ENCODE measurements around the gene ISM1.
A peak's percentile ranks its signal among the peaks of the same experiment; 100 is the strongest.

ISM1 gene

DNA sequence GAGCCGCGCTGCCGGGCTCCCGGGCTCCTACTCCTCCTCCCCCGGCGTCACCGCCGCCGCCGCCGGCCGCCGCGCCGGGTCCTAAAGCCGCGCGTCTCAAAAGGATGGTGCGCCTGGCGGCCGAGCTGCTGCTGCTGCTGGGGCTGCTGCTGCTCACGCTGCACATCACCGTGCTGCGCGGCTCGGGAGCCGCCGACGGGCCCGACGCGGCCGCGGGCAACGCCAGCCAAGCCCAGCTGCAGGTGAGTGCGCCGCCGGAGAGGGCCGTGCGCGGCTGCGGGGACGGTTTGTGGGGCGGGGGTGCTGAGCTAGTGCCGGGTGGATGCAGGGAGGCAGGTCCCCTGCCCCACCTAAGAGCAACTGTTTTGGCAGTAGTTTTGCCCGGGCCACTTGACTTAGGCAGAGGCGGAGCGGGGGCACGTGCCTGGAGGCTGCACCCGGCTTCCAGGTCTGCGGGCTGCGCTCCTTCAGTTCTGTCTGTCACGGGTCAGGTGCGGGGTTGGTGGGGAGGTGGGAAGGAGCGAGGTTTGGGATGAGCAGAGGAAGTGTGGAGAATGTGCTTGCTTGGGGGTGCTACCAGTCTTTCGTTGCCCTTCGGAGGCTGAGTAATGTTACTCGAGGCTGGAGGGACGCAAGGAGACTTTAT, 722 bp downstream of the ISM1 start:
- ATAC-seq: peak; percentile 90
- TF ChIP-seq CSDC2 (CRISPR knock-in tag; IDR thresholded peaks at IDR 0.05) (no peak), ZFP3 (CRISPR knock-in tag; IDR thresholded peaks at IDR 0.05) (peak; percentile 84)

DNA sequence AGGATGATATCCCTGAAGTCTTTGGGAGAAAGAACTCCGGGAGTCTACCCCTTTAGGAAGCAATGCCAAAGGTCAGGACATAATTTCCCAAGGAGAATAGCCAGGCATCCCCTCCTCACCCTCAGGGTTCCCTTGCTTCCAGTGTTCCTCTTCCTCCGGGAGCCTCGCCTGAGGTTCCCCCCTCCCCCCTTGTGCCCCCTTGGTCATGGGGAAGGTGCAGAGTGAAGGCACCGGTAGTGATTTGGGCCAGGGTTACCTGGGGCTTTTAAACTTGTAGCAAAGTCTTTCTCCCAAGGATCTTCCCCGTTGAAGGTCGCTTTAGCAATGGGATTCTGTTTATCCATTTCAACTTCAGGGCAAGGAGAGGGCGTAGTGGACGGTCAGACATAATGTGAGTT, 1.2 kb downstream of the ISM1 start:
- TF ChIP-seq ZFP3 (CRISPR knock-in tag; IDR thresholded peaks at IDR 0.05): no peak
- no peak for TF ChIP-seq SNAI2 (CRISPR knock-in tag; IDR thresholded peaks at IDR 0.05)
- TF ChIP-seq GLIS3 (CRISPR knock-in tag; IDR thresholded peaks at IDR 0.05): no peak
- TF ChIP-seq, protein P1, sequence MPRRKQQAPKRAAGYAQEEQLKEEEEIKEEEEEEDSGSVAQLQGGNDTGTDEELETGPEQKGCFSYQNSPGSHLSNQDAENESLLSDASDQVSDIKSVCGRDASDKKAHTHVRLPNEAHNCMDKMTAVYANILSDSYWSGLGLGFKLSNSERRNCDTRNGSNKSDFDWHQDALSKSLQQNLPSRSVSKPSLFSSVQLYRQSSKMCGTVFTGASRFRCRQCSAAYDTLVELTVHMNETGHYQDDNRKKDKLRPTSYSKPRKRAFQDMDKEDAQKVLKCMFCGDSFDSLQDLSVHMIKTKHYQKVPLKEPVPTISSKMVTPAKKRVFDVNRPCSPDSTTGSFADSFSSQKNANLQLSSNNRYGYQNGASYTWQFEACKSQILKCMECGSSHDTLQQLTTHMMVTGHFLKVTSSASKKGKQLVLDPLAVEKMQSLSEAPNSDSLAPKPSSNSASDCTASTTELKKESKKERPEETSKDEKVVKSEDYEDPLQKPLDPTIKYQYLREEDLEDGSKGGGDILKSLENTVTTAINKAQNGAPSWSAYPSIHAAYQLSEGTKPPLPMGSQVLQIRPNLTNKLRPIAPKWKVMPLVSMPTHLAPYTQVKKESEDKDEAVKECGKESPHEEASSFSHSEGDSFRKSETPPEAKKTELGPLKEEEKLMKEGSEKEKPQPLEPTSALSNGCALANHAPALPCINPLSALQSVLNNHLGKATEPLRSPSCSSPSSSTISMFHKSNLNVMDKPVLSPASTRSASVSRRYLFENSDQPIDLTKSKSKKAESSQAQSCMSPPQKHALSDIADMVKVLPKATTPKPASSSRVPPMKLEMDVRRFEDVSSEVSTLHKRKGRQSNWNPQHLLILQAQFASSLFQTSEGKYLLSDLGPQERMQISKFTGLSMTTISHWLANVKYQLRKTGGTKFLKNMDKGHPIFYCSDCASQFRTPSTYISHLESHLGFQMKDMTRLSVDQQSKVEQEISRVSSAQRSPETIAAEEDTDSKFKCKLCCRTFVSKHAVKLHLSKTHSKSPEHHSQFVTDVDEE (CRISPR knock-in tag; IDR thresholded peaks at IDR 0.05): no peak
- TF ChIP-seq ZNF8 (CRISPR knock-in tag; IDR thresholded peaks at IDR 0.05): no peak
- TF ChIP-seq, protein P2, sequence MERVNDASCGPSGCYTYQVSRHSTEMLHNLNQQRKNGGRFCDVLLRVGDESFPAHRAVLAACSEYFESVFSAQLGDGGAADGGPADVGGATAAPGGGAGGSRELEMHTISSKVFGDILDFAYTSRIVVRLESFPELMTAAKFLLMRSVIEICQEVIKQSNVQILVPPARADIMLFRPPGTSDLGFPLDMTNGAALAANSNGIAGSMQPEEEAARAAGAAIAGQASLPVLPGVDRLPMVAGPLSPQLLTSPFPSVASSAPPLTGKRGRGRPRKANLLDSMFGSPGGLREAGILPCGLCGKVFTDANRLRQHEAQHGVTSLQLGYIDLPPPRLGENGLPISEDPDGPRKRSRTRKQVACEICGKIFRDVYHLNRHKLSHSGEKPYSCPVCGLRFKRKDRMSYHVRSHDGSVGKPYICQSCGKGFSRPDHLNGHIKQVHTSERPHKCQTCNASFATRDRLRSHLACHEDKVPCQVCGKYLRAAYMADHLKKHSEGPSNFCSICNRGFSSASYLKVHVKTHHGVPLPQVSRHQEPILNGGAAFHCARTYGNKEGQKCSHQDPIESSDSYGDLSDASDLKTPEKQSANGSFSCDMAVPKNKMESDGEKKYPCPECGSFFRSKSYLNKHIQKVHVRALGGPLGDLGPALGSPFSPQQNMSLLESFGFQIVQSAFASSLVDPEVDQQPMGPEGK (CRISPR knock-in tag; IDR thresholded peaks at IDR 0.05; ENCODE audit: borderline replicate concordance): no peak
- TF ChIP-seq ESRRG (CRISPR knock-in tag; IDR thresholded peaks at IDR 0.05): no peak
- no peak for TF ChIP-seq TOX (CRISPR knock-in tag; IDR thresholded peaks at IDR 0.05; ENCODE audit: borderline replicate concordance)
- no peak for TF ChIP-seq TCF4 (CRISPR knock-in tag; IDR thresholded peaks at IDR 0.05; ENCODE audit: borderline replicate concordance)
- no peak for ATAC-seq

DNA sequence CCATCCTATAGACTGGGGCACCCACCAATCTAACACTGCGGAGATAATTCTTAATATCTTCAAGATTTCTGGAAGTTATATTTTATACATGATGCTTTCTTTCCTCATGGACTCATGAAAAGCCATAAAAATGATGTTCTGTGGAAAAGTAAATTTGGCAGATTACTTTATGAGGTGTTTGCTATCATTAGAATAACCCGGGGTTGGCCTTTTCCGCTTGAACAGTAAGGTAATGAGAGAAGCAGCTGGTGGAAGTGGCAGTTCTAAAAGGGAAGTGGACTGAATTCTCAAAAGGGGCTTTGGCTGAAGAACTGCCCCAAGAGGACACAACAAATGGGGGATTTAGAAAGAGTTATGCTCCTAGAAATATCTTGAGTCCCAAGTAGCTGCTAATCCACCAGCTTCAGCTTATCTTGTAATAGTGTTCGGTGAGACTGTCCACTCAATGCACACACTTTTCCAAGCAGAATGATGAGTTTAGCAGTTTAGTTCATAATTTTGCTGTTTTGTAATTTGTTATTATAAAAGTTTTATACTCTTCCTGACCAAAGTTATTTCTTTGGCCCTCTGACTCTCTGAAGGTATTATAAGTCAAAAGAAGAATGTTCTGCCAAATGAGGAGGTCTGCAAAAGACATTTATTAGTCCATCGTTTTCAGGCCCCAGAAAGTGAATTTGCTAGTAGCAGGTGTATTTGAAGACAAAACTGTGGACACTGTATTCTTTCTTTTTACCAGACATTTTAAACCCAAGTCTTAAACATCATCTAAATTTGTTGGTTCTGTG, 2.9 kb downstream of the ISM1 start:
- no peak for ATAC-seq

DNA sequence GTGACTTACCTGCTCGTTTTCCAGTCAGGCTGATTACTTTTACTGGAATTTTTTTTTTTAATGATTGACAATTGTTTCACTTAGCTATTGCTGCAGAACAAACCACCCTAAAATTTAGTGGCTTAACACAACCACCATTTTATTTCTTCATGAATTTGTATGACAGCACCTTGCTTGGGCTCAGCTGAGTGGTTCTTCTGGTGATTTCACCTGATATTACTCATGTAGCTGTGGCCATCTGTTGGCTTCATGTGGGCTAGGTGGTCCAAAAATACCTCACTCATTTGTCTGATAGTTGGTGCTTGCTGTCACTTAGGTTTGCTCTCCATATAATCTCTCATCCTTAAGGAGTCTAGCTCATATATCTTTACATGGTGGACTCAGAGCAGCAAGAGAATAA, 5.3 kb downstream of the ISM1 start:
- no peak for ATAC-seq
- TF ChIP-seq, protein P3, sequence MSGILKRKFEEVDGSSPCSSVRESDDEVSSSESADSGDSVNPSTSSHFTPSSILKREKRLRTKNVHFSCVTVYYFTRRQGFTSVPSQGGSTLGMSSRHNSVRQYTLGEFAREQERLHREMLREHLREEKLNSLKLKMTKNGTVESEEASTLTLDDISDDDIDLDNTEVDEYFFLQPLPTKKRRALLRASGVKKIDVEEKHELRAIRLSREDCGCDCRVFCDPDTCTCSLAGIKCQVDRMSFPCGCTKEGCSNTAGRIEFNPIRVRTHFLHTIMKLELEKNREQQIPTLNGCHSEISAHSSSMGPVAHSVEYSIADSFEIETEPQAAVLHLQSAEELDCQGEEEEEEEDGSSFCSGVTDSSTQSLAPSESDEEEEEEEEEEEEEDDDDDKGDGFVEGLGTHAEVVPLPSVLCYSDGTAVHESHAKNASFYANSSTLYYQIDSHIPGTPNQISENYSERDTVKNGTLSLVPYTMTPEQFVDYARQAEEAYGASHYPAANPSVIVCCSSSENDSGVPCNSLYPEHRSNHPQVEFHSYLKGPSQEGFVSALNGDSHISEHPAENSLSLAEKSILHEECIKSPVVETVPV (CRISPR knock-in tag; IDR thresholded peaks at IDR 0.05): no peak
- TF ChIP-seq, protein P2 (CRISPR knock-in tag; IDR thresholded peaks at IDR 0.05; ENCODE audit: borderline replicate concordance): no peak
- no peak for TF ChIP-seq CSDC2 (CRISPR knock-in tag; IDR thresholded peaks at IDR 0.05)
- TF ChIP-seq ARNTL (CRISPR knock-in tag; IDR thresholded peaks at IDR 0.05; ENCODE audit: borderline replicate concordance, low read depth): no peak
- no peak for TF ChIP-seq ZFP3 (CRISPR knock-in tag; IDR thresholded peaks at IDR 0.05)
- TF ChIP-seq BACH2 (CRISPR knock-in tag; IDR thresholded peaks at IDR 0.05; ENCODE audit: borderline replicate concordance): no peak
- TF ChIP-seq ZC3H10 (CRISPR knock-in tag; IDR thresholded peaks at IDR 0.05): no peak
- no peak for TF ChIP-seq ZFP30 (CRISPR knock-in tag; IDR thresholded peaks at IDR 0.05)
- TF ChIP-seq, protein P4, sequence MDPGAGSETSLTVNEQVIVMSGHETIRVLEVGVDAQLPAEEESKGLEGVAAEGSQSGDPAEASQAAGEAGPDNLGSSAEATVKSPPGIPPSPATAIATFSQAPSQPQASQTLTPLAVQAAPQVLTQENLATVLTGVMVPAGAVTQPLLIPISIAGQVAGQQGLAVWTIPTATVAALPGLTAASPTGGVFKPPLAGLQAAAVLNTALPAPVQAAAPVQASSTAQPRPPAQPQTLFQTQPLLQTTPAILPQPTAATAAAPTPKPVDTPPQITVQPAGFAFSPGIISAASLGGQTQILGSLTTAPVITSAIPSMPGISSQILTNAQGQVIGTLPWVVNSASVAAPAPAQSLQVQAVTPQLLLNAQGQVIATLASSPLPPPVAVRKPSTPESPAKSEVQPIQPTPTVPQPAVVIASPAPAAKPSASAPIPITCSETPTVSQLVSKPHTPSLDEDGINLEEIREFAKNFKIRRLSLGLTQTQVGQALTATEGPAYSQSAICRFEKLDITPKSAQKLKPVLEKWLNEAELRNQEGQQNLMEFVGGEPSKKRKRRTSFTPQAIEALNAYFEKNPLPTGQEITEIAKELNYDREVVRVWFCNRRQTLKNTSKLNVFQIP (CRISPR knock-in tag; IDR thresholded peaks at IDR 0.05; ENCODE audit: borderline replicate concordance, low read depth): no peak

More for the DNA sequence above, 2.9 kb downstream of the ISM1 start:
- TF ChIP-seq PPARA (CRISPR knock-in tag; IDR thresholded peaks at IDR 0.05; ENCODE audit: borderline replicate concordance): no peak
- TF ChIP-seq ZFP3 (CRISPR knock-in tag; IDR thresholded peaks at IDR 0.05): no peak
- no peak for TF ChIP-seq ESRRG (CRISPR knock-in tag; IDR thresholded peaks at IDR 0.05)
- no peak for TF ChIP-seq ARNTL (CRISPR knock-in tag; IDR thresholded peaks at IDR 0.05; ENCODE audit: borderline replicate concordance, low read depth)
- no peak for TF ChIP-seq GLIS3 (CRISPR knock-in tag; IDR thresholded peaks at IDR 0.05)
- TF ChIP-seq, protein P5, sequence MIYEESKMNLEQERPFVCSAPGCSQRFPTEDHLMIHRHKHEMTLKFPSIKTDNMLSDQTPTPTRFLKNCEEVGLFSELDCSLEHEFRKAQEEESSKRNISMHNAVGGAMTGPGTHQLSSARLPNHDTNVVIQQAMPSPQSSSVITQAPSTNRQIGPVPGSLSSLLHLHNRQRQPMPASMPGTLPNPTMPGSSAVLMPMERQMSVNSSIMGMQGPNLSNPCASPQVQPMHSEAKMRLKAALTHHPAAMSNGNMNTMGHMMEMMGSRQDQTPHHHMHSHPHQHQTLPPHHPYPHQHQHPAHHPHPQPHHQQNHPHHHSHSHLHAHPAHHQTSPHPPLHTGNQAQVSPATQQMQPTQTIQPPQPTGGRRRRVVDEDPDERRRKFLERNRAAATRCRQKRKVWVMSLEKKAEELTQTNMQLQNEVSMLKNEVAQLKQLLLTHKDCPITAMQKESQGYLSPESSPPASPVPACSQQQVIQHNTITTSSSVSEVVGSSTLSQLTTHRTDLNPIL (CRISPR knock-in tag; IDR thresholded peaks at IDR 0.05; ENCODE audit: low read depth): no peak
- no peak for TF ChIP-seq OSR1 (CRISPR knock-in tag; IDR thresholded peaks at IDR 0.05)
- TF ChIP-seq BACH2 (CRISPR knock-in tag; IDR thresholded peaks at IDR 0.05; ENCODE audit: borderline replicate concordance): no peak
- TF ChIP-seq ZNF565 (CRISPR knock-in tag; conservative IDR thresholded peaks at IDR 0.05; ENCODE audit: low read depth): no peak
- TF ChIP-seq ISL1 (CRISPR knock-in tag; IDR thresholded peaks at IDR 0.05): no peak
- no peak for TF ChIP-seq TOX (CRISPR knock-in tag; IDR thresholded peaks at IDR 0.05; ENCODE audit: borderline replicate concordance)
- TF ChIP-seq SNAI2 (CRISPR knock-in tag; IDR thresholded peaks at IDR 0.05): no peak
- TF ChIP-seq, protein P3 (CRISPR knock-in tag; IDR thresholded peaks at IDR 0.05): no peak
